SU-DHL-6 (cell line): ENCODE data around the gene VPS36.
"Not testable (repeated sequence)": the region's sequence is repeated elsewhere in the genome, so short reads cannot be mapped to it uniquely, and the experiment has no call there.

Experiments used
- EZH2phosphoT487 ChIP-seq: fragments of 200-600 bp; sonication (generic), shearing (Covaris generic); conservative IDR thresholded peaks from 2 replicates; pipeline ENCODE4 v1.6.1; 2018; ENCODE audit warnings: mild to moderate bottlenecking, antibody characterized with exemption, low read length, moderate library complexity, mixed read lengths
- TF ChIP-seq, protein P1 (sequence below): fragments of 200-600 bp; sonication (generic); IDR thresholded peaks from one replicate; pipeline ENCODE4 v1.5.1; 2017; ENCODE audit warnings: antibody characterized with exemption, mild to moderate bottlenecking, low read length, moderate library complexity; ENCODE audit not compliant: insufficient read depth, poor library complexity, severe bottlenecking

DNA sequence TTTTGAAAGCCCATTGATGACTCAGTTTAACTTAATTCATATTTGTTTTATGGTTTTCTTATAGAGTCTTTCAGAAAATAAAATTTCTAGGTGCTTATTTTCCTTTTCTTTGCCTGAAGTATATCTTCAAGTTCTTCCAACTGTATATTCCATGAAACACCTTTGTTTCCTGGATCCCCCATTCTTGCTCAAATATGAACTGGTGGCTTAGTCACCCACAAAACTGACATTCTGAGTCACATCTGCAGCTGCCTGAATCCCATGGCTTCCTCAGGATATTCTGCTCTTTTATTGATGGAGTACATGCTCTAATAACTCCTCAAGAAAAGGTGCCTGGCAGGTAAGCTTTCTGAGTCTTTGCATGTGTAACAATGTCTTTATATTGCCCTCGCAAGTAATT is 77.2 kb downstream of the VPS36 start:
- TF ChIP-seq, protein P1, sequence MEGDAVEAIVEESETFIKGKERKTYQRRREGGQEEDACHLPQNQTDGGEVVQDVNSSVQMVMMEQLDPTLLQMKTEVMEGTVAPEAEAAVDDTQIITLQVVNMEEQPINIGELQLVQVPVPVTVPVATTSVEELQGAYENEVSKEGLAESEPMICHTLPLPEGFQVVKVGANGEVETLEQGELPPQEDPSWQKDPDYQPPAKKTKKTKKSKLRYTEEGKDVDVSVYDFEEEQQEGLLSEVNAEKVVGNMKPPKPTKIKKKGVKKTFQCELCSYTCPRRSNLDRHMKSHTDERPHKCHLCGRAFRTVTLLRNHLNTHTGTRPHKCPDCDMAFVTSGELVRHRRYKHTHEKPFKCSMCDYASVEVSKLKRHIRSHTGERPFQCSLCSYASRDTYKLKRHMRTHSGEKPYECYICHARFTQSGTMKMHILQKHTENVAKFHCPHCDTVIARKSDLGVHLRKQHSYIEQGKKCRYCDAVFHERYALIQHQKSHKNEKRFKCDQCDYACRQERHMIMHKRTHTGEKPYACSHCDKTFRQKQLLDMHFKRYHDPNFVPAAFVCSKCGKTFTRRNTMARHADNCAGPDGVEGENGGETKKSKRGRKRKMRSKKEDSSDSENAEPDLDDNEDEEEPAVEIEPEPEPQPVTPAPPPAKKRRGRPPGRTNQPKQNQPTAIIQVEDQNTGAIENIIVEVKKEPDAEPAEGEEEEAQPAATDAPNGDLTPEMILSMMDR, result not testable (repeated sequence)
- TF ChIP-seq EZH2phosphoT487, result not testable (repeated sequence)
